GM18951 (cell line): ENCODE results near the gene CREB3L1.

Experiments used
- POLR2A ChIP-seq: IDR thresholded peaks from 4 replicates; pipeline ENCODE4 v1.6.1; 2011; ENCODE audit warnings: mild to moderate bottlenecking; ENCODE audit not compliant: insufficient read length, insufficient read depth; ENCODE audit errors: extremely low read depth
- in situ Hi-C: fragments of 300-500 bp; cut with MboI; formaldehyde crosslinking; loops from one replicate; pipeline ENCODE4 v1.12.0; 2022; ENCODE audit warnings: low sequenced_read_pairs, mixed read lengths, inconsistent platforms; ENCODE audit not compliant: unreplicated experiment

The CREB3L1 gene

GRCh38 chr11:46286789-46287188 lies 9.3 kb downstream of the CREB3L1 start:
- in situ Hi-C loops = no loop called here
- no peak for TF ChIP-seq POLR2A

GRCh38 chr11:46288451-46288850 lies 11.0 kb downstream of the CREB3L1 start:
- in situ Hi-C loops = no loop called here
- no peak for TF ChIP-seq POLR2A

DNA sequence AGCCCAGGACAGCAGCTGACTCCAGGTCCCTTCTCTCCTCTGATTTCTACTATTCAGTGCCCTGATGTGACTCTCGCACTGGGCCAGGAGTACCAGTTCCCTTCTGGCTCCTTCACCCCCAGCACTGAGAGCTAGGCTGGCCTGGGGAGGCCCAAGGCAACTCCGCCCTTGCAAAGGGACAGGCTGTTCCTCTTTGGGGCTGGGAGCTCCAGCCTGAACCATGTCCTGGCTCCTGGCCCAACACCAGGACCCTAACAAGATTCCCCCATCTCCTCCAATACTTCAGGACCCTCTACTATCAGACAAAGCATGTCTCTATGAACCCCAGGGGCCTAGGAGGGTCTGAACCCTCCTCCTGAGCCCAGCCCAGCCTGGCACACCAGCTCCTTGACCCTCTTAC lies 12.5 kb downstream of the CREB3L1 start:
- in situ Hi-C loops = no loop called here
- TF ChIP-seq POLR2A = no peak

DNA sequence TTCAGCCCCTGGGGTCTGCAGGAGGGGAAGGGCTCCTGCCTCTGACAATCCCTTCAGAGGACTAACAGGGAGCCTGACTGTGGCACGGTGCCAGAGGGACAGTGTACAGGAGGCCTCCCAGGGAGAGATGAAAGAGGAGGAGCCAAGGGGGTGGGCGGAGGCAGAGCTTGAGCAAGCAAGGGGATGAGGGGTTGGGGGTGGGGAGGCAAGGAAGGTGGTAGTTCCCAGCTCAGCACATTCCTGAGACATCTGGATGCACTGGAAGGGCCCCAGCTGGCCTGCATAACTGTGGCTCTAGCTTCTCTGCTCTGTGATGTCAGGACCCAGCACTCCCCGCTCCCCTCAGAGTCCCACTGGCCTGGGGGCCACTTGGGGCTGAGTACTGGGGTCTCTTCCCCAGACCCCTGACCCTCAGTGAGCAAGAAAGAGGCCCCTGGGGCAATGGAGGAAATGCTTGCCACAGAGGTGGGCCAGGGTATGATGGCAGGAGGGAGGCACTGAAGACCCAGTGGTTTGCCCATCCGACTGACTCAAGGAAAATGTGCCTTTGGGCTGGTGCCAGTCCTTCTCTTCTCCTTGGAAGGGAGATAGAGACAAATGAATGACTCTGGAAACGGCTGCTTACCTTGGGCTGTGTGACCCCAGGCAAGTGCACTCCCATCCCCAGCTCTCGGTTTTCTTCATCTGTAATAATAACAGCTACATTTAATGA lies 13.3 kb downstream of the CREB3L1 start:
- in situ Hi-C loops = no loop called here
- TF ChIP-seq POLR2A = no peak

DNA sequence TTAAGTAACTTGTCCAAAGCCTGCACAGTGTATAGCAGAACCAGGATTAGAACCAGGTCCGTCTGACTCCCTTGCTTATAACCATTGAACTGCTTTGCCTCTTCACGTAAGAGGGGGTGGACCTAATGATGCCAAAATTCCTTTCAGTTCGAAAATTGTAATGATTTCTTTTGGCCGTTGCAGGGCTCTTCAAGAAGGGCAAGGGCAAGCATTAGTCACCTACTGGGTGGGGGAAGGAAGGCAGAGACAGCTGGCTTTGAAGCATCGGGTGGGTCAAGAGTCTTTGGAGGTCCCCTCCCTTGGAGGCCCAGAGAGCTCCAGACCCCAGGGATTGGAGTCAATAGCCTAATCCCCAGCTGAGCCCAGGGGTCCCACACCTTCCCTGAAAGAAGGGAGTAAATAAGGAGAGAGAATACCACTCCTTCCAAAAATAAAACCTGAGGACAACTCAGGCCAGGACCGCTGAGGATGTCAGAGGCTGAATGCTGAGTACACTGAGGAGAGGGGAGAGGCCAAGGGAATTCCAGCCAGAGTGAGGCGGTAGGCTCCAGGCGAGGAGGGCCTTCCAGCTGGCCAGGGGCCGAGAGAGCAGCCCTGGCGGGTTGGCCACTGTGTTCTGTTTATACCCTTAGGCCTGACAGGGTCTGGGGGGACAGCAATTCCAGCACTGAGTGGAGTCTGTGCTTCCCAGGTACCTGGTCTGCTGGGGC lies 14.1 kb downstream of the CREB3L1 start:
- no peak for TF ChIP-seq POLR2A
- in situ Hi-C loops = no loop called here

DNA sequence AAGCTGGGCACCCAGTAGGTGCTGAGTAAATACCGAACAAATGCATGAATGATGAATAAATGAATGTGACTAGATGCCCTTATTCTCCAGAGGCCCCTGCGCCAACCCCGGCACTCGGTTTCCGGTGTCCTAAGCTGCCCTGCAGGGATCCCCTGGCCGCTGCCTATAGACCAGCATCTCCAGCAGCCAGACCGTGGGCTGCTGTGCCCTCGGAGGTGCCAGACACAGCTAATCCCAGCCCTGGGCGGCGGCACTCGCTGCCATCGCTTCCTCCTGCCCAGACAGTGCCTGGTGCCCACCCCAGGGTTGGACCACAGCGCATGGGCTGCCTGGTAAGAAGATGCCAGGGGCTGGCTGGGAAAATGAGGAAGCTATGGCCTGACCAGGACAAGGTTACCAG lies 15.6 kb downstream of the CREB3L1 start:
- TF ChIP-seq POLR2A = no peak
- in situ Hi-C loops = no loop called here

GRCh38 chr11:46293641-46294103 lies 16.2 kb downstream of the CREB3L1 start:
- in situ Hi-C loops = no loop called here
- no peak for TF ChIP-seq POLR2A

GRCh38 chr11:46294365-46295309 lies 17.2 kb downstream of the CREB3L1 start:
- no peak for TF ChIP-seq POLR2A

DNA sequence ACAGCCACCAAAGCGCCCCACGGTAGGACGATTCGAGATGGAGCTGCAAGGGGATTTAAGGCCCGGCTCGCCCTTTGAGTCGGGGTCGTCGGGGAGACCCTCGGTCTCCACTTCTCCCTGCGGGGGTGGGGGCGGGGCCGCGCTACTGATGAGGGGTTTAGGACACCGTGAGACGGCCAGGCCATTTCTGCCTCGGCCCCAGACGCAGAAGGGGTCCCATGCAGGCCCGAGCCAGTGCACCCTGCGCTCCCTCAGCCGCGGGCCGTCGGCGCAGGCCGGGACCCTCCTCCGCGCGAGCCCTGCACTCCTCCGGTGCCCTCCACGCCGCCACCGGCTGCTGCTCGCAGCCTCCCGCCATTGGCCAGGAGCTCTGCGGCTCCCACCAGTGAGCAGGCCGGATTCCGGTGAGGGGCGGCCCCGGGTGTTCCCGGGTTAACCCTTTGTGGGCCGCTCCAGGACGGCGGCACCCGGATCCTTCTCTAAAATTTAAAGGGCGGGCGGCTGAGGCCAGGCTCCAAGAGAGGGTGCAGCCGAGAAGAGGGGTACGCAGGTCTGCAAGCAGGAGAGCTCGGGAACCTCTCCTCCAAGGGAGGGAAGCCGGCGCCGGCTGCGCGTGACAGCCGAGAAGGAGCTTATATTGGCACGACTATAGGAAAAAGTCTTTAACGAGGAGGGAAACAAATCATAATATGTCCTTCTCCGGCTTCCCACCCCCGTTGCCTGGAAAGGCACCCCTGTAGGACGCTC lies 18.0 kb downstream of the CREB3L1 start:
- in situ Hi-C loops = no loop called here
- TF ChIP-seq POLR2A = no peak

More at GRCh38 chr11:46294365-46295309, 17.2 kb downstream of the CREB3L1 start:
- in situ Hi-C loops = no loop called here

GRCh38 chr11:46296059-46296527 lies 18.6 kb downstream of the CREB3L1 start:
- in situ Hi-C loops = no loop called here
- no peak for TF ChIP-seq POLR2A

DNA sequence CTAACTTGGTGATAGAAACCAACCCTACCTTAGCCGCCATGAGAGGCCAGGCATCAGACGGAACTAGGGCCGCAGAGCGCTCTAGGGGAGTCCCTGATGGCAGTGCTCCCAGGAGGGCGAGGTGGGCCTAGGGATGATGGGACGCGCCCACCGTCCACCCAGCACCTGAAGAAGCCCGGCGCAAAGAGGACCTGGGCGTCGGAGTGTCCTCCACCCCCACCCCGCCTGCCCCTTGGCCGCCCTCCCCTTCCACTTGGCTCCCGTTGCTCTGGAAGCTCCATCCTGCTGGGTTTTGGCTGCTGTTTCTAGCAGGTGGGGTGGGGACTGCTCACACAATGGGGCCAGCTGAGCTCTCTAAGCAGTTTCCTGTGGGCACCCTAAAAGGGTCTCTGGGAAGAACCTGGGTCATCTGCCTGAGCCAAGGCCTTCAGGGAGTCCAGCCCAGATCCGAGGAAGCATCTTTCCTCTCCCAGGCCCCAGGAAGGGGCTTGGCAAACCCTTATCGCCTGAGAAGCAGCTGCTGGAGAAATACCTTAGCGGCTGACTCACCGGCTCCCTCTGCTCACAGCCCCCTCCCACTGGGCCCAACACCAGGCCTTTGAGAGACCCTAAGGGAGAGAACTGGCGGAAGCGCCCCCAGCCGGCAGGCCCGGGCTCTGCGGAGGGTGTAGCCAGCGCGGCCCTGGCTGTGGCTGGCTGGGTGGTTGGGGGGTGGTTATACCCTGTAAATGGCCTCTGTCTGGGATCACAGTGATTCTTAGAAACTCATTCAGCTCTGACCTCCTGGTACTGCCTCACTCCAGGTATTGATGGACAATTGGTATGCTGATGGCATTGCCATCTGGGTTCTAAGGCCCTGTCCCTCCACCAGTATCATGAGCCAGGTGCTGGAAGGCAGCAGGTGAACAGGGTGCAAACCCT lies 19.3 kb downstream of the CREB3L1 start:
- in situ Hi-C loops = no loop called here
- no peak for TF ChIP-seq POLR2A
